ENCODE results near the gene CRELD1. TPM values are rescaled to one million over a fixed set of nuclear protein-coding genes. Genes with fewer than 3 reads are reported as not detected.

The CRELD1 gene
- total and polyA plus RNA-seq, 9 of the 15 experiments (the other 6 are each of a cell fraction or from before 2014, with no cell fraction given), result 3.3 to 25.8 (median 16.5) TPM

- Histone ChIP-seq H2AFZ (ENCODE audit: low read depth, low read length) (no peak overlapping the region), H3K9me1 (ENCODE audit: control insufficient read depth, insufficient read depth, low read length) (no peaks in the 10 kb centered on the region), H3K9me3 (replicated peaks; ENCODE audit: control insufficient read depth, insufficient read depth, low read depth, low read length) (no peaks in the 10 kb centered on the region), H3K4me1 (replicated peaks in 1 of 2; ENCODE audit: control insufficient read depth in 2 of 2, insufficient read depth in 2 of 2, low read length in 2 of 2) (peaks cover 27% of the 10 kb centered on the region in 2 experiments), H3K9ac (ENCODE audit: insufficient read depth in 1 of 2, low read depth in 2 of 2, low read length in 2 of 2) (peak overlapping the region; percentile 8 to 10; a peak in 2 of 4 replicates), H3K4me3 (no peak overlapping the region), H3K27ac (ENCODE audit: extremely low read depth, low read depth, low read length) (no peak overlapping the region; the same call in 2 of the 3 replicates), H3K36me3 (ENCODE audit: control insufficient read depth, insufficient read depth, low read length) (no peaks in the 10 kb centered on the region), H3K4me2 (ENCODE audit: insufficient read depth, low read length) (peak overlapping the region; percentile 28; the same call in 1 of the 2 replicates), H3K27me3 (ENCODE audit: control insufficient read depth in 2 of 2, insufficient read depth in 2 of 2, low read length in 2 of 2) (no peaks in the 10 kb centered on the region), H3K79me2 (ENCODE audit: control insufficient read depth, insufficient read depth, low read length) (no peaks in the 10 kb centered on the region), H4K20me1 (replicated peaks; ENCODE audit: control insufficient read depth, insufficient read depth, low read length) (no peaks in the 10 kb centered on the region)
- peak; percentile 5; the same call in 1 of the 3 replicates for ATAC-seq
- WGBS (ENCODE audit: insufficient coverage, low coverage, missing lambda C conversion rate), result 42% methylated on average over 5 of the region's 5 CpGs
- intact Hi-C loops (cut with micrococcal nuclease), result no loop called here
- FAIRE-seq, result peak; percentile 37
- no TSS peak for BruUV-seq (replicated peaks)
- ChIA-PET CTCF (ENCODE audit: low intra/inter-chr PET ratio) (no interaction called here), POLR2A (interaction anchor here (0.5 to 3.2 kb wide), 12 partner anchors 9 to 378 kb away, joined by 3 to 29 read pairs (median 4); partner anchors contain the start of gene EMC3)
- in situ Hi-C loops (cut with MboI), result no loop called here
- peak in 1 of 4 experiments; percentile 56 for DNase-seq (ENCODE audit: extremely low read depth in 1 of 4, low spot score in 3 of 4)
- TF ChIP-seq TBP (optimal IDR thresholded peaks at IDR 0.05; ENCODE audit: low read depth, low read length) (peak; percentile 79), JUND (IDR thresholded peaks at IDR 0.05; ENCODE audit: borderline replicate concordance, low read depth, low read length) (peak; percentile 75), JUND (tag; IDR thresholded peaks at IDR 0.05; ENCODE audit: borderline replicate concordance, low read depth, low read length) (peak; percentile 43; the same call in 1 of the 3 replicates), ZNF224 (CRISPR knock-in tag; IDR thresholded peaks at IDR 0.05) (no peak), MXI1 (IDR thresholded peaks at IDR 0.05; ENCODE audit: low read depth, low read length) (no peak), ATF1 (CRISPR knock-in tag; IDR thresholded peaks at IDR 0.05) (no peak), ATF1 (tag; IDR thresholded peaks at IDR 0.05) (no peak), MGA (IDR thresholded peaks at IDR 0.05) (peak; percentile 41; the same call in 1 of the 2 replicates), IFI16 (CRISPR knock-in tag; IDR thresholded peaks at IDR 0.05) (no peak), JUNB (CRISPR knock-in tag; conservative IDR thresholded peaks at IDR 0.05) (no peak), TCFL5 (CRISPR knock-in tag; conservative IDR thresholded peaks at IDR 0.05) (no peak)
Observed at GRCh38 chr3:9955611-9956352, 22.1 kb downstream of the CRELD1 start.
